HG03432 (cell line): ENCODE measurements around the gene GOLGA8K.
"Not testable (repeated sequence)": the region's sequence is repeated elsewhere in the genome, so short reads cannot be mapped to it uniquely, and the experiment has no call there.

Experiments
- ATAC-seq: cut with Tn5 transposase; IDR thresholded peaks from one replicate; pipeline ENCODE4 v1.9.1; 2021; ENCODE audit warnings: mild to moderate bottlenecking, moderate library complexity; ENCODE audit not compliant: unreplicated experiment

Gene GOLGA8K

GRCh38 chr15:32358462-32358861 is 44.6 kb downstream of the GOLGA8K start:
- not testable (repeated sequence) for ATAC-seq

GRCh38 chr15:32356909-32357308 is 46.2 kb downstream of the GOLGA8K start:
- not testable (repeated sequence) for ATAC-seq

GRCh38 chr15:32352748-32353147 is 50.3 kb downstream of the GOLGA8K start:
- ATAC-seq = not testable (repeated sequence)

DNA sequence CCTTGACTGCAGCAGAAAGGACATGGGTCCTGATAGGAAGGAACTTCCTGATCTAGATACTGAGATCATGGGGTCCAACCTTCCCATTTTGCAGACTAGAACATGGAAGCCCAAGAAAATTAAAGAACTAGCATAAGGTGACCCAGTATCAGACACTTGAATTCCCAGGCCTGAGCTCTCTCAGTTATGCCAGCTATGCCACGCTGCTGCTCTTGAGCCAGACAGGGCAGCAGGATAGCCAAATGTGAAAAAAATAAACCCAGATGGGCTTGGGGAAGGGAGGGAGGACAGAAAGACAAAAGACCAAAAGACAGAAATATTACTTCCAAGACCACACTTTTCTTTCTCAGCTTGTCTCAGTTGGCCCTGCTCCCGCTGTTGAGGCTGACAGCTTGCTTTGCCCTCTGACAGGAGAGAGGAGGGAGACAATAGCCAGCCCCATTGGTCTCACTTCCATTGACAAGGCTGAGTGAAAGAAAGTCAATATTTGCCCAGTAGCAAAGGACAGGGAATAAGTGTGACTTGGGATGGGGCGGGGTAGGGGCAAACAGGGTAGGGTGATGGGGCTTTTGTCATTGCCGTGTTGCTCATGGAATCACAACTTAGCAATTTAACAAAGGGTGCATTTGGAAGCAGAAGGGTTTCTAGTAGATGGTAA is 52.4 kb downstream of the GOLGA8K start:
- not testable (repeated sequence) for ATAC-seq

DNA sequence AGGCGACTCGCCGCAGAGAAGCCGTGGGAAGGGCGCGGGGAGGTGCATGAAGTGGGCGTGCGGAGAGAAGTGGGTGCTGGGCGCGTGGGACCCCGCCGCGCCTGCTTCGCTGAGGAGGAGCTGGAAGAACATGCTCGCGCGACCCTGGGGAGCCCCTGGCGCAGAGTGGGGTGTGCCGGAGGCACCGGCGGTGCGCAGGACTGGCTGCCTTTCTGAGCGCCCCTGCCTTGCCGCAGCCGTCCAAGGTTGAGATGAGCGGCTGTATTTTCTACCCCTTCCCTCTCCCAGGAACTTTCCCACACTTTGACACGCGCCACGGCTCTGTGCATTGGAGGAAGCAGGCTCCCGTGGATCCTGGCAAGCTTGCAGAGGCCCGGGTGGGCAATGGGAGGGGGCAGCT is 56.1 kb downstream of the GOLGA8K start:
- ATAC-seq = not testable (repeated sequence)

DNA sequence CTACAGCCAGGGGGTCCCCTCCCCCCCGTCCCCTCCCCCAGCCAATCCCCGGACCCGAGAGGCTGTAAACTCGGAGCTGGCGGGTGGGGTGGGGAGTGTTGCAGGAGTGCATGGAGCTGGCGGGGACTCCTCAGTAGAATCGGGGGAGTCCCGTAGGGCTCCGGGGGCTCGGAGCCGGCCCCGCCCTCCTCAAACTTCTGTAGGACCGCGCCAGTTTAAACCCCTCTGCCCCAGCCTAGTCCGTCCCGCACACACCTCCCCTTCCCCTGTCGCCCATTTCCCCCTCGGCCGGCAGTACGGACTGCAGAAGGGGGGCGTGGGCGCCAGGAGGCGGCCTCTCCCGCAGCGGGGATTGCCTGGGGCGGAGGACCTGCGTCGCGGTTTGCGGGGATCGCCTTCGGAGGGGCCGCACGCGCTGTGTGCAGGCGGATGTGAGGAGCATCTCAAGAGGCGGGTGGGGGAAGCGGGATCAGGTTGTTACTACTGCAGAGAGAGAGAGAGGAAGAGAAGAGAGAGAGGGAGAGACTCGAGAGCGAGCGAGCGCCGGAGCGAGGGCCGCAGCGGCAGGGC is 57.0 kb downstream of the GOLGA8K start:
- not testable (repeated sequence) for ATAC-seq

GRCh38 chr15:32343921-32344320 is 59.2 kb downstream of the GOLGA8K start:
- ATAC-seq = not testable (repeated sequence)
